H9 (cell line): ENCODE results near the gene DAPK1. TPM values are rescaled to one million over a fixed set of nuclear protein-coding genes. Genes with fewer than 3 reads are reported as not detected.

Source experiments
- DNase-seq: peaks from one replicate; pipeline ENCODE4 v3.0.0-alpha.2; 2017
- H2AFZ ChIP-seq: one replicate; pipeline ENCODE4 v1.6.1; 2013; ENCODE audit warnings: mild to moderate bottlenecking, low read length, control low read depth, moderate library complexity
- H2AK5ac ChIP-seq: 2 replicates; pipeline ENCODE4 v1.6.1; 2013; ENCODE audit warnings: low read length, control low read depth, mixed read lengths; ENCODE audit not compliant: insufficient read length
- H2BK120ac ChIP-seq: one replicate; pipeline ENCODE4 v1.6.1; 2013; ENCODE audit warnings: low read depth, mild to moderate bottlenecking, low read length, control low read depth, inconsistent platforms; ENCODE audit not compliant: poor library complexity, severe bottlenecking
- H2BK12ac ChIP-seq: 2 replicates; pipeline ENCODE4 v1.6.1; 2013; ENCODE audit warnings: low read length, control low read depth, mixed read lengths, low read depth; ENCODE audit not compliant: insufficient read length
- H2BK15ac ChIP-seq: 2 replicates; pipeline ENCODE4 v1.6.1; 2013; ENCODE audit warnings: low read depth, low read length, control low read depth
- H2BK20ac ChIP-seq: one replicate; pipeline ENCODE4 v1.6.1; 2013; ENCODE audit warnings: low read depth, mild to moderate bottlenecking, low read length, control low read depth, inconsistent platforms; ENCODE audit not compliant: poor library complexity, severe bottlenecking
- H2BK5ac ChIP-seq: 2 replicates; pipeline ENCODE4 v1.6.1; 2013; ENCODE audit warnings: low read length, control low read depth, mixed read lengths; ENCODE audit not compliant: insufficient read length
- H3K14ac ChIP-seq: 2 replicates; pipeline ENCODE4 v1.6.1; 2013; ENCODE audit warnings: low read length, control low read depth; ENCODE audit not compliant: insufficient read depth
- H3K18ac ChIP-seq: 2 replicates; pipeline ENCODE4 v1.6.1; 2013; ENCODE audit warnings: low read depth, mild to moderate bottlenecking, mixed read lengths, low read length, control low read depth; ENCODE audit not compliant: insufficient read length
- H3K23ac ChIP-seq: 2 replicates; pipeline ENCODE4 v1.6.1; 2013; ENCODE audit warnings: low read length, control low read depth, mixed read lengths, low read depth; ENCODE audit not compliant: insufficient read length
- H3K23me2 ChIP-seq: 2 replicates; pipeline ENCODE4 v1.6.1; 2013; ENCODE audit warnings: low read depth, mild to moderate bottlenecking, mixed read lengths, low read length, control low read depth; ENCODE audit not compliant: insufficient read length, poor library complexity, severe bottlenecking
- H3K27ac ChIP-seq: 2 replicates; pipeline ENCODE4 v1.5.1; 2013; ENCODE audit warnings: low read length, control low read depth, mixed read lengths, low read depth; ENCODE audit not compliant: insufficient read length
- H3K27me3 ChIP-seq: 2 replicates; pipeline ENCODE4 v1.6.1; 2013; ENCODE audit warnings: low read length, control low read depth, inconsistent platforms; ENCODE audit not compliant: insufficient read depth
- H3K4ac ChIP-seq: 2 replicates; pipeline ENCODE4 v1.6.1; 2013; ENCODE audit warnings: low read depth, mild to moderate bottlenecking, control low read depth, inconsistent platforms, low read length, moderate library complexity
- H3K4me1 ChIP-seq: 2 replicates; pipeline ENCODE4 v1.6.1; 2013; ENCODE audit warnings: low read length, control low read depth, inconsistent platforms; ENCODE audit not compliant: insufficient read depth
- H3K4me2 ChIP-seq: 2 replicates; pipeline ENCODE4 v1.6.1; 2013; ENCODE audit warnings: low read length, control low read depth, mixed read lengths; ENCODE audit not compliant: insufficient read length, insufficient read depth
- H3K56ac ChIP-seq: 2 replicates; pipeline ENCODE4 v1.6.1; 2013; ENCODE audit warnings: low read depth, mild to moderate bottlenecking, mixed read lengths, low read length, control low read depth; ENCODE audit not compliant: insufficient read length
- H3K79me1 ChIP-seq: 2 replicates; pipeline ENCODE4 v1.6.1; 2013; ENCODE audit warnings: low read depth, mild to moderate bottlenecking, moderate library complexity, low read length, control low read depth, inconsistent platforms; ENCODE audit not compliant: insufficient read depth, poor library complexity, severe bottlenecking
- H3K79me2 ChIP-seq: 2 replicates; pipeline ENCODE4 v1.6.1; 2013; ENCODE audit warnings: low read length, control low read depth, inconsistent platforms; ENCODE audit not compliant: insufficient read depth
- H3K9ac ChIP-seq: 2 replicates; pipeline ENCODE4 v1.6.1; 2013; ENCODE audit warnings: low read length, control low read depth, mixed read lengths; ENCODE audit not compliant: insufficient read length; ENCODE audit errors: extremely low read depth
- H3K9me3 ChIP-seq: one replicate; pipeline ENCODE4 v1.6.1; 2013; ENCODE audit warnings: low read depth, low read length, inconsistent platforms; ENCODE audit not compliant: control insufficient read depth
- H3T11ph ChIP-seq: one replicate; pipeline ENCODE4 v1.6.1; 2013; ENCODE audit warnings: mild to moderate bottlenecking, low read length, control low read depth, inconsistent platforms
- H4K20me1 ChIP-seq: one replicate; pipeline ENCODE4 v1.6.1; 2013; ENCODE audit not compliant: control insufficient read depth, insufficient read length, insufficient read depth
- H4K5ac ChIP-seq: 2 replicates; pipeline ENCODE4 v1.6.1; 2013; ENCODE audit warnings: low read depth, mild to moderate bottlenecking, mixed read lengths, low read length, control low read depth; ENCODE audit not compliant: insufficient read length
- H4K8ac ChIP-seq: replicated peaks from 2 replicates; pipeline ENCODE4 v1.6.1; 2013; ENCODE audit warnings: low read length, control low read depth, mixed read lengths, low read depth; ENCODE audit not compliant: insufficient read length
- H4K91ac ChIP-seq: 2 replicates; pipeline ENCODE4 v1.6.1; 2013; ENCODE audit warnings: low read depth, mild to moderate bottlenecking, moderate library complexity, mixed read lengths, low read length, control low read depth; ENCODE audit not compliant: insufficient read length
- H3K27ac Mint-ChIP-seq, 3 experiments: 2 replicates in 2 of 3; 3 replicates in 1 of 3; pipeline ENCODE4 v1.8.0; 2020 to 2021; ENCODE audit warnings: mixed read lengths in 3 of 3, mild to moderate bottlenecking in 1 of 3, moderate library complexity in 1 of 3
- H3K27me3 Mint-ChIP-seq: 2 replicates; pipeline ENCODE4 v1.8.0; 2021; ENCODE audit warnings: low read depth, mild to moderate bottlenecking, moderate library complexity, mixed read lengths
- H3K36me3 Mint-ChIP-seq, 3 experiments: 2 replicates in 2 of 3; 3 replicates in 1 of 3; pipeline ENCODE4 v1.8.0; 2020 to 2021; ENCODE audit warnings: low read depth in 3 of 3, mixed read lengths in 3 of 3; ENCODE audit not compliant: insufficient read depth in 1 of 3
- H3K4me1 Mint-ChIP-seq, 2 experiments: 2 replicates each; pipeline ENCODE4 v1.8.0; 2020; ENCODE audit warnings: mixed read lengths in 2 of 2
- H3K4me3 Mint-ChIP-seq, 2 experiments: 2 replicates in 1 of 2; 3 replicates in 1 of 2; pipeline ENCODE4 v1.8.0; 2020 to 2021; ENCODE audit warnings: mild to moderate bottlenecking in 2 of 2, mixed read lengths in 2 of 2, moderate library complexity in 1 of 2
- H3K9me3 Mint-ChIP-seq, 2 experiments: 2 replicates in 1 of 2; 3 replicates in 1 of 2; pipeline ENCODE4 v1.8.0; 2020; ENCODE audit warnings: mild to moderate bottlenecking in 2 of 2, mixed read lengths in 2 of 2, moderate library complexity in 1 of 2
- CTCF ChIP-seq: fragments of 200-600 bp; sonication (generic); conservative IDR thresholded peaks from 3 replicates; pipeline ENCODE4 v1.8.0; 2021; ENCODE audit warnings: antibody characterized with exemption, mild to moderate bottlenecking
- WGBS: extraction: QIAGEN DNeasy Blood & Tissue Kit; methylation state at CpG from one replicate; pipeline ENCODE4 v1.1.7; 2013; ENCODE audit warnings: missing lambda C conversion rate, low lambda C conversion rate, mixed read lengths; ENCODE audit not compliant: insufficient read length; ENCODE audit errors: extremely low coverage; 5-methylcytosine and 5-hydroxymethylcytosine counted together
- total RNA-seq: library from RNA; stranded (reverse); gene quantifications from 2 replicates; pipeline ENCODE4 v1.2.1, GENCODE V29; 2021

The DAPK1 gene
- total RNA-seq, 1 experiment from 2014 or later = 79.4 TPM

DNA sequence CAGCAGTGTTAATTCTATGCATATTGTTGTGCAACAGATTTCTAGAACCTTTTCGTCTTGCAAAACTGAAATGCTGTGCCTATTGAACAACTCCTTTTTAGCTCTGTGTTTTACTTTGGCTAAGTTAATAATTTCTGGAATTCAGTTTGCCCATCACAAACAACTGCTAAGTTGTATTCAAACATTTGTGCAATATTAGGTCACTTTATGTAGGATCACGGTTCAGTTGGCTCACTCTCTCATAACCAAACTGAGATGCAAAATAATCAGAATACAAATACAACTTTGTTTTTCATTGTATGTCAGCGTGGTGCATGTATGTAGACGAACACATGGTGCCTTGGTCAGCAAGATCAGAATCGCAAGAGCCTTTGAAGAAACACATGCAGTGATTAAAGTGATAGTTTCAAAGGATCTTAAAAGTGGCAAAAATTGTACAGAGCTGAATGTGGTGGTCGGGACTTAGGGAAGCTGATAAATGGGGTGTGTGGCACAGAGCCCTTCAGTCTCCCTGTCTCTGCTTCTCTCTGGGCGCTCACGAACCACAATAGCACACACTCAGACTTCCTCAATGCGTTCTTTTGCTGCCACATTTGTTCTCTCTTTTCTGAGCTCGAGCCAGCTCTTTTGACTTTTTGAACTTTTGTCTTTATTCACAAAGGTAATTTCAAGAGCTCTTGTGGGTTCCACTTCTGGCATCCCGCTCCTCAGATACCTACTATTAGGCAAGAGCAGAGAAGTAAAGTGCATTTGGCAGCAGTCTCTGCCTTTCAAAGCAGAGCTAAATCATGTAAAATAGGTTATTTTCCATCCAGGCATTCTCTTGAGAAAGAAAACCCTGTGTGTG, 115.8 kb downstream of the DAPK1 start:
- Histone ChIP-seq H2BK15ac (no peak overlapping the region), H3K14ac (no peak overlapping the region), H2BK5ac (no peak overlapping the region), H3K27me3 (no peaks in the 10 kb centered on the region), H3T11ph (no peak overlapping the region), H3K4ac (no peak overlapping the region), H3K79me1 (no peaks in the 10 kb centered on the region), H4K8ac (no peak overlapping the region), H4K20me1 (no peaks in the 10 kb centered on the region), H3K23me2 (no peaks in the 10 kb centered on the region), H2BK120ac (no peak overlapping the region), H3K18ac (no peak overlapping the region), H4K91ac (no peak overlapping the region), H3K56ac (no peak overlapping the region), H2BK20ac (no peak overlapping the region), H3K27ac (no peak overlapping the region), H3K9ac (no peak overlapping the region), H3K79me2 (peaks cover 3% of the 10 kb centered on the region; the same call in 1 of the 2 replicates), H3K4me1 (no peaks in the 10 kb centered on the region; the same call in none of the 2 replicates), H3K23ac (no peak overlapping the region), H2AFZ (no peak overlapping the region), H3K4me2 (no peak overlapping the region), H3K9me3 (no peaks in the 10 kb centered on the region), H2AK5ac (no peak overlapping the region), H2BK12ac (no peak overlapping the region), H4K5ac (no peak overlapping the region)
- H3K4me1 Mint-ChIP-seq = peaks cover 56 to 59% of the 10 kb centered on the region in 2 experiments
- H3K36me3 Mint-ChIP-seq = peaks cover 53 to 59% (median 57%) of the 10 kb centered on the region in 3 experiments
- peak overlapping the region in 2 of 3 experiments; percentile 6 to 41; a peak in 1 of 7 replicates for H3K27ac Mint-ChIP-seq
- TF ChIP-seq CTCF = no peak
- H3K27me3 Mint-ChIP-seq = no peaks in the 10 kb centered on the region
- no peak overlapping the region for H3K4me3 Mint-ChIP-seq
- no CpG with 5 or more reads among the region's 11 CpGs for WGBS
- DNase-seq = no peak
- no peaks in the 10 kb centered on the region; a peak in 1 of 5 replicates for H3K9me3 Mint-ChIP-seq
